OCI-M2 (cell line): ENCODE results near the gene THSD7A.

ENCODE experiments used
- DNase-seq: peaks from one replicate; lab custom pipeline; 2025; ENCODE audit not compliant: unreplicated experiment; lab: John Stamatoyannopoulos, UW

THSD7A gene

GRCh38 chr7:11343136-11343535 lies 488.9 kb downstream of the THSD7A start:
- no peak for DNase-seq

- DNase-seq = no peak
Observed at GRCh38 chr7:11341285-11341944, 490.6 kb downstream of the THSD7A start.

- no peak for DNase-seq
Observed at GRCh38 chr7:11336432-11336831, 495.6 kb downstream of the THSD7A start.

GRCh38 chr7:11335947-11336346 lies 496.1 kb downstream of the THSD7A start:
- no peak for DNase-seq

- DNase-seq = no peak
Observed at GRCh38 chr7:11332865-11333228, 499.2 kb downstream of the THSD7A start.

- DNase-seq = no peak
Observed at GRCh38 chr7:11332186-11332864, 499.7 kb downstream of the THSD7A start.

GRCh38 chr7:11331128-11332102 lies 500.6 kb downstream of the THSD7A start:
- no peak for DNase-seq

GRCh38 chr7:11330717-11331116 lies 501.3 kb downstream of the THSD7A start:
- no peak for DNase-seq

- DNase-seq = no peak
Observed at GRCh38 chr7:11330208-11330607, 501.8 kb downstream of the THSD7A start.

- DNase-seq = no peak
Observed at GRCh38 chr7:11329626-11330025, 502.4 kb downstream of the THSD7A start.

GRCh38 chr7:11328309-11328708 lies 503.7 kb downstream of the THSD7A start:
- no peak for DNase-seq

GRCh38 chr7:11327633-11328032 lies 504.4 kb downstream of the THSD7A start:
- DNase-seq = no peak
